HepG2 (cell line): ENCODE measurements around the gene SNX19. TPM values are rescaled to one million over a fixed set of nuclear protein-coding genes. Genes with fewer than 3 reads are reported as not detected.

Source experiments
- AKAP8 ChIP-seq: sonication (generic); formaldehyde crosslinking; IDR thresholded peaks from 2 replicates; pipeline ENCODE4 v1.5.1; 2020; ENCODE audit warnings: mild to moderate bottlenecking, missing genetic modification reagents
- ARID4A ChIP-seq: sonication (generic); formaldehyde crosslinking; IDR thresholded peaks from 2 replicates; pipeline ENCODE4 v1.5.0; 2020; ENCODE audit warnings: mild to moderate bottlenecking, missing genetic modification reagents, borderline replicate concordance
- BORCS8-MEF2B ChIP-seq: sonication (generic); formaldehyde crosslinking; IDR thresholded peaks from 2 replicates; pipeline ENCODE4 v1.8.0; 2022; ENCODE audit warnings: mild to moderate bottlenecking, missing genetic modification reagents
- CENPT ChIP-seq: sonication (generic); formaldehyde crosslinking; IDR thresholded peaks from 2 replicates; pipeline ENCODE4 v1.8.0; 2022; ENCODE audit warnings: low read depth, mild to moderate bottlenecking, moderate library complexity, missing genetic modification reagents
- ERF ChIP-seq: IDR thresholded peaks from 2 replicates; pipeline ENCODE4 v1.6.1; 2018; ENCODE audit warnings: missing biosample characterization, missing genetic modification reagents
- GPN1 ChIP-seq: sonication (generic); formaldehyde crosslinking; IDR thresholded peaks from 2 replicates; pipeline ENCODE4 v1.5.1; 2020; ENCODE audit warnings: missing genetic modification reagents, borderline replicate concordance
- RNF2 ChIP-seq: fragments of 450-650 bp; conservative IDR thresholded peaks from 2 replicates; pipeline ENCODE4 v1.6.1; 2016; ENCODE audit warnings: low read depth
- SKIL ChIP-seq: sonication (generic); formaldehyde crosslinking; IDR thresholded peaks from 2 replicates; pipeline ENCODE4 v1.8.0; 2022; ENCODE audit warnings: missing genetic modification reagents, mild to moderate bottlenecking, moderate library complexity, borderline replicate concordance
- U2AF1 ChIP-seq: fragments of 200-400 bp; formaldehyde crosslinking; optimal IDR thresholded peaks from 2 replicates; pipeline ENCODE3; 2017; ENCODE audit warnings: mild to moderate bottlenecking, low read depth, low read length
- USF2 ChIP-seq, 2 experiments: sonication (generic) in 1 of 2; formaldehyde crosslinking in 1 of 2; IDR thresholded peaks; 2 replicates each; pipeline versions ENCODE4 v1.5.1 to v1.6.1; 2011 to 2020; ENCODE audit warnings: borderline replicate concordance in 1 of 2, low read depth in 1 of 2, low read length in 1 of 2, mild to moderate bottlenecking in 1 of 2, missing genetic modification reagents in 1 of 2, moderate library complexity in 1 of 2
- ZBED4 ChIP-seq: sonication (generic); formaldehyde crosslinking; IDR thresholded peaks from 2 replicates; pipeline ENCODE4 v1.4.0; 2020; ENCODE audit warnings: missing genetic modification reagents, borderline replicate concordance
- ZBTB25 ChIP-seq: IDR thresholded peaks from 2 replicates; pipeline ENCODE4 v1.6.1; 2018; ENCODE audit warnings: missing genetic modification reagents
- ZFP37 ChIP-seq: sonication (generic); formaldehyde crosslinking; IDR thresholded peaks from 2 replicates; pipeline ENCODE4 v1.4.0; 2020; ENCODE audit warnings: missing genetic modification reagents, borderline replicate concordance
- ZNF256 ChIP-seq: sonication (generic); formaldehyde crosslinking; conservative IDR thresholded peaks from 2 replicates; pipeline ENCODE4 v1.4.0; 2020; ENCODE audit warnings: missing genetic modification reagents
- ZNF558 ChIP-seq: sonication (generic); formaldehyde crosslinking; IDR thresholded peaks from 2 replicates; pipeline ENCODE4 v1.9.0; 2022; ENCODE audit warnings: mild to moderate bottlenecking, missing genetic modification reagents, borderline replicate concordance
- ZZZ3 ChIP-seq: sonication (generic); formaldehyde crosslinking; IDR thresholded peaks from 2 replicates; pipeline ENCODE4 v1.4.0; 2020; ENCODE audit warnings: missing genetic modification reagents, mild to moderate bottlenecking, borderline replicate concordance
- polyA plus RNA-seq, 8 experiments: library from polyadenylated mRNA; depleted of rRNA in 3 of 8; stranded (reverse) in 7 of 8; unstranded in 1 of 8; fragments of >200 nt; fragmentation: Illumina TruSeq in 4 of 8; extraction: Trizol in 4 of 8; gene quantifications; 2 replicates each; pipeline versions ENCODE4 v1.2.1 to v1.2.3, GENCODE V29; 2011 to 2016; ENCODE audit warnings: low read depth in 4 of 8, missing spikeins in 1 of 8, mixed read lengths in 1 of 8; ENCODE audit not compliant: insufficient read depth in 1 of 8
- total RNA-seq, 5 experiments: library from RNA; depleted of rRNA; stranded (reverse); fragments of >200 nt; fragmentation: Illumina TruSeq; extraction: Trizol; gene quantifications; 2 replicates each; pipeline ENCODE4 v1.2.3, GENCODE V29; 2016; ENCODE audit warnings: low read depth in 1 of 5

The SNX19 gene
- total and polyA plus RNA-seq, 2 of the 13 experiments (the other 11 are each of a cell fraction or from before 2014, with no cell fraction given): 0.13 to 0.27 TPM

GRCh38 chr11:130865774-130866114 is 50.5 kb downstream of the SNX19 start (continued):
- no peak for TF ChIP-seq USF2 (IDR thresholded peaks at IDR 0.05; ENCODE audit: low read depth, low read length)
- TF ChIP-seq USF2 (CRISPR knock-in tag; IDR thresholded peaks at IDR 0.05; ENCODE audit: borderline replicate concordance): no peak
- no peak for TF ChIP-seq ZFP37 (CRISPR knock-in tag)
- TF ChIP-seq ERF: no peak
- TF ChIP-seq ZNF256 (CRISPR knock-in tag): no peak
- TF ChIP-seq ARID4A (CRISPR knock-in tag): no peak; the same call in 1 of the 2 replicates
- no peak for TF ChIP-seq BORCS8-MEF2B
- no peak for TF ChIP-seq AKAP8
- TF ChIP-seq U2AF1: no peak
- TF ChIP-seq RNF2: peak; percentile 71; the same call in 1 of the 2 replicates
- TF ChIP-seq GPN1 (CRISPR knock-in tag): no peak
- no peak for TF ChIP-seq ZBTB25 (CRISPR knock-in tag)
- TF ChIP-seq ZZZ3 (CRISPR knock-in tag): no peak
- TF ChIP-seq ZBED4 (CRISPR knock-in tag): no peak
- TF ChIP-seq SKIL: no peak
- no peak for TF ChIP-seq CENPT (CRISPR knock-in tag)
- TF ChIP-seq ZNF558: no peak
